ENCODE results near the gene SPPL2C. TPM values are rescaled to one million over a fixed set of nuclear protein-coding genes. Genes with fewer than 3 reads are reported as not detected.

The SPPL2C gene
- total and polyA plus RNA-seq, 2 of the 13 experiments (the other 11 are each of a cell fraction or from before 2014, with no cell fraction given), result not detected

- H3K9me3 ChIP-seq (ENCODE audit: low read length), result no peaks in the 10 kb centered on the region
- ATAC-seq (peak; percentile 51), FAIRE-seq (no peak), DNase-seq (ENCODE audit: low spot score) (no peak)
- POLR2A ChIA-PET, result no interaction called here
- no peak overlapping the region for H2AFZ ChIP-seq (ENCODE audit: low read length)
- peaks cover 6 to 49% of the 10 kb centered on the region in 2 experiments for H3K27me3 ChIP-seq (ENCODE audit: control insufficient read depth in 1 of 2, insufficient read depth in 2 of 2, low read length in 2 of 2)
- no peaks in the 10 kb centered on the region; the same call in 1 of the 2 replicates for H4K20me1 ChIP-seq (ENCODE audit: insufficient read depth, low read length)
- in situ Hi-C loops (cut with HindIII; ENCODE audit: extremely low pct_ligation_motif_present, low pct_unique_long_range_greater_than_20kb) (no loop called here), intact Hi-C loops (cut with micrococcal nuclease; ENCODE audit: unreplicated experiment) (loop anchor here (10.0 kb wide), 1 partner anchor 49 kb away; no protein-coding TSS in a partner anchor)
- no TSS peak for BruUV-seq (replicated peaks)
- 2% methylated on average over 25 of the region's 63 CpGs for WGBS (ENCODE audit: low lambda C conversion rate)
- CTCF ChIA-PET (ENCODE audit: low intra/inter-chr PET ratio, low total read pairs), result interaction anchor here (2.6 kb wide), 1 partner anchor 53 kb away, joined by 13 read pairs; no protein-coding TSS in a partner anchor
- no peaks in the 10 kb centered on the region for H3K79me2 ChIP-seq (ENCODE audit: insufficient read depth, low read length)
- peak overlapping the region; percentile 96 for H3K4me2 ChIP-seq (ENCODE audit: low read depth, low read length)
- peaks cover 38% of the 10 kb centered on the region for H3K4me1 ChIP-seq (ENCODE audit: insufficient read depth, low read length)
- H3K9ac ChIP-seq (ENCODE audit: insufficient read depth, low read depth, low read length), result no peak overlapping the region
- H3K36me3 ChIP-seq (replicated peaks in 1 of 2; ENCODE audit: control insufficient read depth in 1 of 2, insufficient read depth in 2 of 2, low read length in 2 of 2), result no peaks in the 10 kb centered on the region
- H3K27ac ChIP-seq (ENCODE audit: extremely low read length, insufficient read depth, low read length), result no peak overlapping the region
- peak overlapping the region; percentile 75 to 87 (median 84) for H3K4me3 ChIP-seq (replicated peaks in 1 of 3; ENCODE audit: insufficient read depth in 1 of 3, low read depth in 2 of 3, low read length in 3 of 3)
- TF ChIP-seq CTCF (CRISPR knock-in tag; IDR thresholded peaks at IDR 0.05) (peak; percentile 21; the same call in 1 of the 2 replicates), TEAD3 (CRISPR knock-in tag; optimal IDR thresholded peaks at IDR 0.05; ENCODE audit: borderline replicate concordance) (no peak), CBX5 (CRISPR knock-in tag; IDR thresholded peaks at IDR 0.05; ENCODE audit: borderline replicate concordance) (peak; percentile 24; the same call in 1 of the 2 replicates), PBX2 (CRISPR knock-in tag; IDR thresholded peaks at IDR 0.05) (no peak), ZNF280B (CRISPR knock-in tag; IDR thresholded peaks at IDR 0.05; ENCODE audit: borderline replicate concordance) (peak; percentile 31; the same call in 1 of the 2 replicates), SIN3A (IDR thresholded peaks at IDR 0.05; ENCODE audit: borderline replicate concordance, low read depth, low read length) (0 out of 2 replicates have a peak, but pooled peaks have one; percentile 28), MYPOP (CRISPR knock-in tag; IDR thresholded peaks at IDR 0.05) (peak; percentile 98), MED13 (CRISPR knock-in tag; IDR thresholded peaks at IDR 0.05) (0 out of 2 replicates have a peak, but pooled peaks have one; percentile 3), GRHL1 (CRISPR knock-in tag; conservative IDR thresholded peaks at IDR 0.05) (no peak), ZMYM4 (CRISPR knock-in tag; IDR thresholded peaks at IDR 0.05) (0 out of 2 replicates have a peak, but pooled peaks have one; percentile 11), HMGXB4 (CRISPR knock-in tag; IDR thresholded peaks at IDR 0.05; ENCODE audit: borderline replicate concordance in 1 of 2, low read depth in 1 of 2) (0 out of 4 replicates have a peak, but pooled peaks of 1 of the 2 experiments have one; percentile 41)
These were observed 50.8 kb downstream of the SPPL2C start for GRCh38 chr17:45895304-45895968.

Data from HepG2 (cell line).